Measurements from ENCODE around the gene ZNF576.

- TF ChIP-seq CTCF (IDR thresholded peaks at IDR 0.05; ENCODE audit: poor library complexity, severe bottlenecking) (no peak), MXI1 (conservative IDR thresholded peaks at IDR 0.05; ENCODE audit: poor library complexity, severe bottlenecking) (no peak), REST (IDR thresholded peaks at IDR 0.05; ENCODE audit: borderline replicate concordance) (no peak), RAD21 (conservative IDR thresholded peaks at IDR 0.05) (no peak), POLR2AphosphoS5 (IDR thresholded peaks at IDR 0.05) (no peak), EP300 (conservative IDR thresholded peaks at IDR 0.05; ENCODE audit: poor library complexity, severe bottlenecking) (no peak), EZH2 (IDR thresholded peaks at IDR 0.05; ENCODE audit: borderline replicate concordance, insufficient read depth, low read length, poor library complexity, severe bottlenecking) (no peak), TAF1 (IDR thresholded peaks at IDR 0.05; ENCODE audit: low read depth) (no peak)
Measured at GRCh38 chr19:43641333-43641732, 44.9 kb downstream of the ZNF576 start.
